HepG2 (cell line): Measurements from ENCODE around the gene STK38L. TPM values are rescaled to one million over a fixed set of nuclear protein-coding genes. Genes with fewer than 3 reads are reported as not detected.
A peak's percentile ranks its signal among the peaks of the same experiment; 100 is the strongest.

Experiments used
- AHR ChIP-seq: IDR thresholded peaks from 2 replicates; pipeline ENCODE4 v1.6.1; 2018; ENCODE audit warnings: missing genetic modification reagents, missing compliant biosample characterization
- ARID3A ChIP-seq: IDR thresholded peaks from 2 replicates; pipeline ENCODE4 v1.6.1; 2012; ENCODE audit warnings: low read depth, low read length, improper control_type of control experiment
- ATF7-NPFF ChIP-seq: sonication (generic); formaldehyde crosslinking; IDR thresholded peaks from 2 replicates; pipeline ENCODE4 v1.8.1; 2023; ENCODE audit warnings: mild to moderate bottlenecking, low read depth, missing genetic modification reagents, moderate library complexity
- DNMT1 ChIP-seq: sonication (generic); formaldehyde crosslinking; IDR thresholded peaks from 2 replicates; pipeline ENCODE4 v1.5.1; 2020; ENCODE audit warnings: mild to moderate bottlenecking, missing genetic modification reagents
- FOSL2 ChIP-seq: sonication (generic); formaldehyde crosslinking; IDR thresholded peaks from 2 replicates; pipeline ENCODE4 v1.4.0; 2020; ENCODE audit warnings: missing genetic modification reagents
- FOXM1 ChIP-seq: sonication (generic); formaldehyde crosslinking; IDR thresholded peaks from 2 replicates; pipeline ENCODE4 v1.5.0; 2020; ENCODE audit warnings: missing genetic modification reagents
- MYC ChIP-seq: sonication (generic); formaldehyde crosslinking; IDR thresholded peaks from 2 replicates; pipeline ENCODE4 v1.9.0; 2021; ENCODE audit warnings: missing genetic modification reagents, borderline replicate concordance
- REST ChIP-seq, 2 experiments: IDR thresholded peaks; 2 replicates each; pipeline ENCODE4 v1.6.1; 2011 to 2012; ENCODE audit warnings: low read length in 2 of 2, borderline replicate concordance in 1 of 2, low read depth in 1 of 2, mild to moderate bottlenecking in 1 of 2, moderate library complexity in 1 of 2
- SIX4 ChIP-seq: sonication (generic); formaldehyde crosslinking; IDR thresholded peaks from 2 replicates; pipeline ENCODE4 v1.4.0; 2020; ENCODE audit warnings: missing genetic modification reagents
- SMARCC2 ChIP-seq: fragments of 450-650 bp; IDR thresholded peaks from 2 replicates; pipeline ENCODE4 v1.6.1; 2017; ENCODE audit warnings: antibody characterized with exemption, mild to moderate bottlenecking
- SP4 ChIP-seq: sonication (generic); formaldehyde crosslinking; IDR thresholded peaks from 2 replicates; pipeline ENCODE4 v1.8.1; 2023; ENCODE audit warnings: mild to moderate bottlenecking, missing genetic modification reagents
- YY1 ChIP-seq: IDR thresholded peaks from 2 replicates; pipeline ENCODE4 v1.6.1; 2011; ENCODE audit warnings: low read length, low read depth, moderate library complexity, mild to moderate bottlenecking; ENCODE audit not compliant: insufficient read depth, insufficient replicate concordance
- ZNF232 ChIP-seq: sonication (generic); formaldehyde crosslinking; IDR thresholded peaks from 2 replicates; pipeline ENCODE4 v1.4.0; 2020; ENCODE audit warnings: missing genetic modification reagents, borderline replicate concordance
- ZNF280D ChIP-seq: sonication (generic); formaldehyde crosslinking; IDR thresholded peaks from 2 replicates; pipeline ENCODE4 v1.5.1; 2020; ENCODE audit warnings: mild to moderate bottlenecking, missing genetic modification reagents
- ZNF570 ChIP-seq: sonication (generic); formaldehyde crosslinking; IDR thresholded peaks from 2 replicates; pipeline ENCODE4 v1.4.0; 2020; ENCODE audit warnings: mild to moderate bottlenecking, missing genetic modification reagents, borderline replicate concordance
- ZSCAN20 ChIP-seq: sonication (generic); formaldehyde crosslinking; IDR thresholded peaks from 2 replicates; pipeline ENCODE4 v1.4.0; 2020; ENCODE audit warnings: missing genetic modification reagents, mild to moderate bottlenecking, borderline replicate concordance
- ZSCAN21 ChIP-seq: sonication (generic); formaldehyde crosslinking; IDR thresholded peaks from 2 replicates; pipeline ENCODE4 v1.8.0; 2022; ENCODE audit warnings: mild to moderate bottlenecking, missing genetic modification reagents, moderate library complexity, borderline replicate concordance
- polyA plus RNA-seq, 8 experiments: library from polyadenylated mRNA; depleted of rRNA in 3 of 8; stranded (reverse) in 7 of 8; unstranded in 1 of 8; fragments of >200 nt; fragmentation: Illumina TruSeq in 4 of 8; extraction: Trizol in 4 of 8; gene quantifications; 2 replicates each; pipeline versions ENCODE4 v1.2.1 to v1.2.3, GENCODE V29; 2011 to 2016; ENCODE audit warnings: low read depth in 4 of 8, missing spikeins in 1 of 8, mixed read lengths in 1 of 8; ENCODE audit not compliant: insufficient read depth in 1 of 8
- total RNA-seq, 5 experiments: library from RNA; depleted of rRNA; stranded (reverse); fragments of >200 nt; fragmentation: Illumina TruSeq; extraction: Trizol; gene quantifications; 2 replicates each; pipeline ENCODE4 v1.2.3, GENCODE V29; 2016; ENCODE audit warnings: low read depth in 1 of 5

Gene STK38L
- total and polyA plus RNA-seq, 2 of the 13 experiments (the other 11 are each of a cell fraction or from before 2014, with no cell fraction given), result 6.1 to 26.4 TPM

- peak; percentile 77 for TF ChIP-seq ZNF280D (CRISPR knock-in tag)
- TF ChIP-seq ARID3A, result no peak
- TF ChIP-seq ZNF570 (CRISPR knock-in tag), result no peak
- TF ChIP-seq MYC (CRISPR knock-in tag), result peak; percentile 45; the same call in 1 of the 2 replicates
- no peak for TF ChIP-seq YY1
- no peak; the same call in 1 of the 2 replicates for TF ChIP-seq ZSCAN20 (CRISPR knock-in tag)
- TF ChIP-seq REST (IDR thresholded peaks at IDR 0.05; ENCODE audit: borderline replicate concordance in 1 of 2, low read depth in 1 of 2, low read length in 2 of 2), result peak in 1 of 2 experiments; percentile 28; a peak in 1 of 4 replicates
- TF ChIP-seq SIX4 (CRISPR knock-in tag), result no peak
- no peak for TF ChIP-seq FOXM1 (CRISPR knock-in tag)
- TF ChIP-seq AHR (CRISPR knock-in tag), result 0 out of 2 replicates have a peak, but pooled peaks have one; percentile 59
- peak; percentile 38; the same call in 1 of the 2 replicates for TF ChIP-seq FOSL2 (CRISPR knock-in tag)
- no peak; the same call in 1 of the 2 replicates for TF ChIP-seq ZSCAN21 (CRISPR knock-in tag)
- TF ChIP-seq SP4 (CRISPR knock-in tag), result peak; percentile 89; the same call in 1 of the 2 replicates
- no peak for TF ChIP-seq SMARCC2
- TF ChIP-seq ZNF232 (CRISPR knock-in tag), result peak; percentile 47; the same call in 1 of the 2 replicates
- TF ChIP-seq DNMT1 (CRISPR knock-in tag), result peak; percentile 70; the same call in 1 of the 2 replicates
- peak; percentile 58 for TF ChIP-seq ATF7-NPFF (CRISPR knock-in tag)
These were observed at the start of gene STK38L (continued) for GRCh38 chr12:27243804-27244688.
